Activated naive CD4-positive, alpha-beta T cell treated with anti-CD3 and anti-CD28 coated beads for 36 hours (primary cell): ENCODE results near the gene STK24. TPM values are rescaled to one million over a fixed set of nuclear protein-coding genes. Genes with fewer than 3 reads are reported as not detected.
"Not testable (repeated sequence)": the region's sequence is repeated elsewhere in the genome, so short reads cannot be mapped to it uniquely, and the experiment has no call there.

Experiments used
- CTCF ChIA-PET: fragments of 350-600 bp; sonication (Branson Sonifier 250); formaldehyde crosslinking; loops from one replicate; lab custom pipeline; 2021; ENCODE audit warnings: antibody characterized with exemption; lab: Charles Lee
- DNase-seq: peaks from one replicate; pipeline ENCODE4 v3.0.0-alpha.2; 2020
- H3K27ac Mint-ChIP-seq: one replicate; pipeline ENCODE4 v1.8.0; 2021; ENCODE audit warnings: mild to moderate bottlenecking, mixed read lengths
- H3K27me3 Mint-ChIP-seq: one replicate; pipeline ENCODE4 v1.8.0; 2021; ENCODE audit warnings: low read depth, mixed read lengths
- H3K36me3 Mint-ChIP-seq: one replicate; pipeline ENCODE4 v1.8.0; 2021; ENCODE audit warnings: low read depth, mixed read lengths
- H3K4me1 Mint-ChIP-seq: one replicate; pipeline ENCODE4 v1.8.0; 2021; ENCODE audit warnings: low read depth, mixed read lengths
- H3K4me3 Mint-ChIP-seq: one replicate; pipeline ENCODE4 v1.8.0; 2021; ENCODE audit warnings: mild to moderate bottlenecking, moderate library complexity, mixed read lengths
- H3K9me3 Mint-ChIP-seq: one replicate; pipeline ENCODE4 v1.8.0; 2021; ENCODE audit warnings: mixed read lengths
- intact Hi-C: fragments of 100-400 bp; cut with micrococcal nuclease; formaldehyde crosslinking; loops from one replicate; pipeline ENCODE4 v1.15.1; 2023
- total RNA-seq, 2 experiments: library from RNA; stranded (reverse); gene quantifications; one replicate each; pipeline ENCODE4 v1.2.3, GENCODE V29; 2021

Gene STK24
- total RNA-seq, 2 experiments from 2014 or later = 95.5 to 96.7 TPM

GRCh38 chr13:98580420-98580819, 3.5 kb upstream of the STK24 start:
- intact Hi-C loops = no loop called here
- no peak overlapping the region for H3K27ac Mint-ChIP-seq

GRCh38 chr13:98577836-98578285, 954 bp upstream of the STK24 start:
- intact Hi-C loops = loop anchor here (10.0 kb wide), 1 partner anchor 1353 kb away; the partner anchor contains the start of gene MBNL2
- no peaks in the 10 kb centered on the region for H3K9me3 Mint-ChIP-seq

More at GRCh38 chr13:98580420-98580819, 3.5 kb upstream of the STK24 start:
- Mint-ChIP-seq H3K4me3 (no peak overlapping the region), H3K9me3 (no peaks in the 10 kb centered on the region), H3K36me3 (peaks cover 2% of the 10 kb centered on the region), H3K27me3 (no peaks in the 10 kb centered on the region), H3K4me1 (peaks cover 14% of the 10 kb centered on the region)
- DNase-seq = no peak
- CTCF ChIA-PET = interaction anchor here (0.6 to 1.2 kb wide), 2 partner anchors 73 to 924 kb away, joined by 3 to 5 read pairs; no protein-coding TSS in a partner anchor

DNA sequence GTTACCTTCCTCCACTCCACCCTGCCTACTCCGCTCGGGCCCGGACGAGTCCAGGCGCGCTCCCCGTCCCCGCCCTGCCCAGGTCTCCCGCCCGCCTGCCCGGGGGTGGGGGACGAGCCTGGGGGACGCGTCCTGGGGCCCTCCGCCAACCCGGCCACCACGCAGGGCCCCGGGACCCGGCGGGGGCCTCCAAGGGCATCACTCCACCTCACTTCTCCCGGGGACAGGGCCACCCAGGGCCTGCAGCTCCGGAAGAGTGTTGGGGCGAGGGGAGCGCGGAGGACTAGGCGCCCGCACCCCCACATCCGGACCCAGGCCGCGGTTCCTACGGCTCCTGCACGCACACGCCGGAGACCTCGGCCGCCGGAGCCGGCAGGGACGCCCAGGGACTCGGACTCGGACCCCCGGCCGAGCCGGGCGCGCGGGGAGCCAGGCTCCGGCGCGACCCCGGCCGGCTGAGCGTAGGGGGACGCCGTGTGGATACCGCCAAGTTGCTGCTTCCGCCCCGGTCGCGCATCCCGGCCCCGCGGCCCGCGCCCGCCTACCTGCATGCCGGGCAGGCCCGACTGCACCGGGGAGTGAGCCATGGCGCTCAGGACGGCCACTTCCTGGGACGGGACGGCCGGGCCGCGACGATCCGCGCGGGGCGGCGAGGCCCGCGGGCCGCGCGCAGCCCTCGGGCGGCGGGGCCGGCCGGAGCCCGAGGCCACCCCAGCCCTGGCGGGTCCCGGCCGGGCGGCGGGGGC, 534 bp downstream of the STK24 start:
- Mint-ChIP-seq H3K9me3 (no peaks in the 10 kb centered on the region), H3K27ac (peak overlapping the region; percentile 88)
- CTCF ChIA-PET = interaction anchor here (1.6 kb wide), 1 partner anchor 131 kb away, joined by 5 read pairs; no protein-coding TSS in a partner anchor

More at GRCh38 chr13:98577836-98578285, 954 bp upstream of the STK24 start:
- peak overlapping the region; percentile 66 for H3K4me3 Mint-ChIP-seq
- DNase-seq = no peak
- peak overlapping the region; percentile 57 for H3K27ac Mint-ChIP-seq
- CTCF ChIA-PET = interaction anchor here (1.6 kb wide), 1 partner anchor 133 kb away, joined by 5 read pairs; no protein-coding TSS in a partner anchor
- peaks cover 33% of the 10 kb centered on the region for H3K4me1 Mint-ChIP-seq
- H3K27me3 Mint-ChIP-seq = no peaks in the 10 kb centered on the region
- peaks cover 2% of the 10 kb centered on the region for H3K36me3 Mint-ChIP-seq

GRCh38 chr13:98575904-98576199, 1.1 kb downstream of the STK24 start:
- H3K9me3 Mint-ChIP-seq = no peaks in the 10 kb centered on the region
- peak overlapping the region; percentile 84 for H3K4me3 Mint-ChIP-seq
- peaks cover 5% of the 10 kb centered on the region for H3K36me3 Mint-ChIP-seq
- CTCF ChIA-PET = interaction anchor here (0.6 kb wide), 1 partner anchor 100 kb away, joined by 3 read pairs; no protein-coding TSS in a partner anchor
- intact Hi-C loops = loop anchor here (2.0 to 10.0 kb wide), 3 partner anchors 599 to 1351 kb away; partner anchors contain the start of gene MBNL2
- peaks cover 43% of the 10 kb centered on the region for H3K4me1 Mint-ChIP-seq
- no peaks in the 10 kb centered on the region for H3K27me3 Mint-ChIP-seq
- DNase-seq = no peak
- peak overlapping the region; percentile 88 for H3K27ac Mint-ChIP-seq

More for the DNA sequence above, 534 bp downstream of the STK24 start:
- DNase-seq = peak; percentile 62
- no peaks in the 10 kb centered on the region for H3K27me3 Mint-ChIP-seq
- H3K36me3 Mint-ChIP-seq = peaks cover 5% of the 10 kb centered on the region
- peaks cover 38% of the 10 kb centered on the region for H3K4me1 Mint-ChIP-seq
- intact Hi-C loops = loop anchor here (10.0 kb wide), 1 partner anchor 1352 kb away; the partner anchor contains the start of gene MBNL2
- peak overlapping the region; percentile 84 for H3K4me3 Mint-ChIP-seq

DNA sequence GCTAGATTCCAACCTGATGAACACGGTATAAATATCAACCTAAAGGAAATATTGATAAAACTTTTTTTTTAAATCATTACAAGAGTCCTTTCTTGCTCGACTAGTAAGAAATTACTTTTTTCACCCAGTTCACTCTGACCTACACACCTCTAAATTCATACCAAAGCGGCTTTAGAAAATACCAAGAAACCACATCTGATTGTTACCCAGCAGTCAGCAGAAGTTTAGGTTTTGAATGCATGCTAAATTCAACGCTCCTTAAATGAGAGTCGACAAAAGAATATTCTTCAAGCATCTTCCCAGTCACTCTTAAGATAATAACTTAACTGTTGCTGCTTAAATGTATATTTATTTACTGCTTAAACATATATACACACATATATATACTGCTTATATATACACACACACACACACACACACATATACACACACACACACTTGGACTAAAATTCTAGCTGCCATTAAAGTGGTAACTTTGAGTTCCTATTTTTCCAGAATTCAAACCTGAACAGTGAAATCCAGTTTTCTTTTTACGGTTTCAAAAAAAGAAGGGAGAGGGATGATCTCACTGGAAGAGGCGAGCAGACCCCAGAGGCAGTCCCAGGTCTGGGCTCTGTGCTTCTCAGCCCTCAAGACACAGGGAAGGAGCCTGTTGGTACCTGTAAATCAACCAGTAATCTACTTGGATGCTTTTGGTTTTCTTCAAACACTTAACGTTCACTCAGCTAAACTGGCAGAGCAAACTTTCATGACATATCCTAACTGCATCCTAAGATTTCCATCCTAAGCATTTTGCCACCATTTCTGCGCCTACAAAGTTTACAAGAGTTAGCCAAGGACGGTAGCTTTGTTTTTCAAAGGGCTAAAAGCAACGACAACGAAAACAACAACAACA, 1.7 kb downstream of the STK24 start:
- H3K27ac Mint-ChIP-seq = peak overlapping the region; percentile 88
- no peaks in the 10 kb centered on the region for H3K9me3 Mint-ChIP-seq
- H3K4me1 Mint-ChIP-seq = peaks cover 48% of the 10 kb centered on the region
- H3K36me3 Mint-ChIP-seq = peaks cover 5% of the 10 kb centered on the region
- no peak for DNase-seq
- intact Hi-C loops = loop anchor here (2.0 to 10.0 kb wide), 3 partner anchors 598 to 1350 kb away; partner anchors contain the start of gene MBNL2
- H3K27me3 Mint-ChIP-seq = no peaks in the 10 kb centered on the region
- H3K4me3 Mint-ChIP-seq = peak overlapping the region; percentile 84
- CTCF ChIA-PET = interaction anchor here (0.6 kb wide), 1 partner anchor 99 kb away, joined by 3 read pairs; no protein-coding TSS in a partner anchor

- H3K4me3 Mint-ChIP-seq = peak overlapping the region; percentile 76
- peaks cover 18% of the 10 kb centered on the region for H3K36me3 Mint-ChIP-seq
- CTCF ChIA-PET = interaction anchor here (1.3 to 1.5 kb wide), 2 partner anchors 20 to 81 kb away, joined by 4 to 5 read pairs; no protein-coding TSS in a partner anchor
- no peaks in the 10 kb centered on the region for H3K27me3 Mint-ChIP-seq
- intact Hi-C loops = loop anchor here (5.0 to 10.0 kb wide), 8 partner anchors 80 to 1347 kb away; partner anchors contain the start of genes GPR183 and MBNL2
- H3K4me1 Mint-ChIP-seq = peaks cover 75% of the 10 kb centered on the region
- peak; percentile 40 for DNase-seq
- no peaks in the 10 kb centered on the region for H3K9me3 Mint-ChIP-seq
- peak overlapping the region; percentile 80 for H3K27ac Mint-ChIP-seq
Measured at GRCh38 chr13:98571955-98572662, 4.8 kb downstream of the STK24 start.

- H3K9me3 Mint-ChIP-seq = no peaks in the 10 kb centered on the region
- H3K4me3 Mint-ChIP-seq = peak overlapping the region; percentile 76
- peaks cover 18% of the 10 kb centered on the region for H3K36me3 Mint-ChIP-seq
- intact Hi-C loops = loop anchor here (5.0 to 10.0 kb wide), 8 partner anchors 81 to 1346 kb away; partner anchors contain the start of genes GPR183 and MBNL2
- no peaks in the 10 kb centered on the region for H3K27me3 Mint-ChIP-seq
- H3K4me1 Mint-ChIP-seq = peaks cover 86% of the 10 kb centered on the region
- peak; percentile 62 for DNase-seq
- CTCF ChIA-PET = interaction anchor here (0.7 to 2.0 kb wide), 5 partner anchors 22 to 126 kb away, joined by 3 to 8 read pairs (median 3); no protein-coding TSS in a partner anchor
- peak overlapping the region; percentile 80 for H3K27ac Mint-ChIP-seq
Measured at GRCh38 chr13:98570929-98571372, 6.0 kb downstream of the STK24 start.

- Mint-ChIP-seq H3K36me3 (peaks cover 16% of the 10 kb centered on the region), H3K27ac (peak overlapping the region; percentile 88), H3K4me3 (peak overlapping the region; percentile 76), H3K4me1 (peaks cover 97% of the 10 kb centered on the region)
- H3K9me3 Mint-ChIP-seq, DNase-seq, H3K27me3 Mint-ChIP-seq: not testable (repeated sequence)
- intact Hi-C loops = loop anchor here (5.0 to 10.0 kb wide), 9 partner anchors 83 to 1345 kb away; partner anchors contain the start of genes GPR183 and MBNL2
- CTCF ChIA-PET = interaction anchor here (0.6 to 2.0 kb wide), 2 partner anchors 124 to 731 kb away, joined by 3 to 8 read pairs; no protein-coding TSS in a partner anchor
Measured at GRCh38 chr13:98569494-98570367, 7.2 kb downstream of the STK24 start.

GRCh38 chr13:98568918-98569317, 8.0 kb downstream of the STK24 start:
- Mint-ChIP-seq H3K27me3 (no peaks in the 10 kb centered on the region), H3K4me1 (peaks cover 97% of the 10 kb centered on the region), H3K4me3 (peak overlapping the region; percentile 42), H3K27ac (peak overlapping the region; percentile 88), H3K9me3 (no peaks in the 10 kb centered on the region), H3K36me3 (peaks cover 16% of the 10 kb centered on the region)
- intact Hi-C loops = loop anchor here (5.0 kb wide), 1 partner anchor 928 kb away; no protein-coding TSS in a partner anchor
- CTCF ChIA-PET = no interaction called here
- DNase-seq = no peak

GRCh38 chr13:98567140-98567539, 9.8 kb downstream of the STK24 start:
- CTCF ChIA-PET = no interaction called here
- intact Hi-C loops = loop anchor here (5.0 kb wide), 1 partner anchor 930 kb away; no protein-coding TSS in a partner anchor
- no peaks in the 10 kb centered on the region for H3K27me3 Mint-ChIP-seq
- peaks cover 94% of the 10 kb centered on the region for H3K4me1 Mint-ChIP-seq
- H3K36me3 Mint-ChIP-seq = peaks cover 16% of the 10 kb centered on the region
- peak overlapping the region; percentile 47 for H3K4me3 Mint-ChIP-seq
- peak overlapping the region; percentile 88 for H3K27ac Mint-ChIP-seq
- no peaks in the 10 kb centered on the region for H3K9me3 Mint-ChIP-seq
- no peak for DNase-seq
